Osteoblast (primary cell): Measurements from ENCODE around the gene CHSY3. TPM values are rescaled to one million over a fixed set of nuclear protein-coding genes. Genes with fewer than 3 reads are reported as not detected.

ENCODE experiments used
- DNase-seq: peaks from one replicate; pipeline ENCODE4 v3.0.0; 2011; ENCODE audit warnings: low spot score, mixed read lengths; ENCODE audit not compliant: insufficient read length; ENCODE audit errors: missing footprints
- H2AFZ ChIP-seq: 2 replicates; pipeline ENCODE4 v1.6.0; 2011; ENCODE audit warnings: mild to moderate bottlenecking, low read length
- H3K27ac ChIP-seq: 2 replicates; pipeline ENCODE4 v1.5.1; 2011; ENCODE audit warnings: mild to moderate bottlenecking, low read depth, low read length, moderate library complexity
- H3K27me3 ChIP-seq: 2 replicates; pipeline ENCODE4 v1.6.0; 2012; ENCODE audit warnings: mild to moderate bottlenecking, control low read depth, inconsistent platforms, low read length, moderate library complexity; ENCODE audit not compliant: insufficient read depth
- H3K36me3 ChIP-seq: 2 replicates; pipeline ENCODE4 v1.5.1; 2011; ENCODE audit warnings: mild to moderate bottlenecking, low read length, control low read depth, moderate library complexity; ENCODE audit not compliant: insufficient read depth
- H3K4me1 ChIP-seq: 2 replicates; pipeline ENCODE4 v1.5.1; 2011; ENCODE audit warnings: mild to moderate bottlenecking, low read length, control low read depth, moderate library complexity; ENCODE audit not compliant: insufficient read depth
- H3K4me2 ChIP-seq: 2 replicates; pipeline ENCODE4 v1.6.0; 2011; ENCODE audit warnings: mild to moderate bottlenecking, low read length; ENCODE audit not compliant: insufficient read depth
- H3K4me3 ChIP-seq: fragments of 200-600 bp; sonication (generic); 3 replicates; pipeline ENCODE4 v1.5.1; 2012; ENCODE audit warnings: mild to moderate bottlenecking, low read length, inconsistent platforms; ENCODE audit not compliant: insufficient read depth
- H3K79me2 ChIP-seq: 2 replicates; pipeline ENCODE4 v1.6.0; 2012; ENCODE audit warnings: mild to moderate bottlenecking, low read length, control low read depth, inconsistent platforms; ENCODE audit not compliant: insufficient read depth
- H3K9me3 ChIP-seq: 2 replicates; pipeline ENCODE4 v1.5.1; 2011; ENCODE audit warnings: low read depth, low read length, control low read depth
- H4K20me1 ChIP-seq: 2 replicates; pipeline ENCODE4 v1.6.0; 2012; ENCODE audit warnings: mild to moderate bottlenecking, low read length, control low read depth; ENCODE audit not compliant: insufficient read depth
- CTCF ChIP-seq: IDR thresholded peaks from 2 replicates; pipeline ENCODE4 v1.5.1; 2011; ENCODE audit warnings: mild to moderate bottlenecking, low read depth, low read length, moderate library complexity; ENCODE audit errors: extremely low read depth
- total RNA-seq: library from RNA; depleted of rRNA; stranded (reverse); fragments of >200 nt; gene quantifications from 2 replicates; pipeline ENCODE4 v1.2.3, GENCODE V29; 2012

The CHSY3 gene
- total RNA-seq, 1 donor: 12.3 TPM

GRCh38 chr5:129996896-129997295 lies 92.6 kb downstream of the CHSY3 start:
- peaks cover 3% of the 10 kb centered on the region for H3K79me2 ChIP-seq
- TF ChIP-seq CTCF: no peak
- no peaks in the 10 kb centered on the region for H3K9me3 ChIP-seq
- DNase-seq: peak; percentile 37
- no peaks in the 10 kb centered on the region for H4K20me1 ChIP-seq
- peaks cover 18% of the 10 kb centered on the region for H3K4me1 ChIP-seq
- peak overlapping the region; percentile 62 for H3K27ac ChIP-seq
- H2AFZ ChIP-seq: no peak overlapping the region
- H3K36me3 ChIP-seq: no peaks in the 10 kb centered on the region
- no peaks in the 10 kb centered on the region for H3K27me3 ChIP-seq
- no peak overlapping the region for H3K4me2 ChIP-seq
- H3K4me3 ChIP-seq: no peak overlapping the region

GRCh38 chr5:130000460-130000859 lies 96.2 kb downstream of the CHSY3 start:
- H3K4me3 ChIP-seq: no peak overlapping the region
- no peak for DNase-seq
- H3K36me3 ChIP-seq: no peaks in the 10 kb centered on the region
- no peaks in the 10 kb centered on the region for H3K9me3 ChIP-seq
- no peaks in the 10 kb centered on the region for H3K27me3 ChIP-seq
- no peak overlapping the region for H3K4me2 ChIP-seq
- H4K20me1 ChIP-seq: no peaks in the 10 kb centered on the region
- no peak overlapping the region for H2AFZ ChIP-seq
- no peak for TF ChIP-seq CTCF
- no peak overlapping the region for H3K27ac ChIP-seq
- H3K79me2 ChIP-seq: peaks cover 7% of the 10 kb centered on the region
- H3K4me1 ChIP-seq: peaks cover 18% of the 10 kb centered on the region

GRCh38 chr5:130002183-130002582 lies 97.9 kb downstream of the CHSY3 start:
- DNase-seq: no peak
- Histone ChIP-seq H3K36me3 (no peaks in the 10 kb centered on the region), H3K79me2 (peaks cover 4% of the 10 kb centered on the region), H3K27ac (no peak overlapping the region), H2AFZ (no peak overlapping the region), H3K4me3 (no peak overlapping the region), H4K20me1 (no peaks in the 10 kb centered on the region), H3K27me3 (no peaks in the 10 kb centered on the region), H3K4me1 (peaks cover 6% of the 10 kb centered on the region), H3K9me3 (no peaks in the 10 kb centered on the region), H3K4me2 (no peak overlapping the region)
- TF ChIP-seq CTCF: no peak

- H3K36me3 ChIP-seq: no peaks in the 10 kb centered on the region
- H3K27ac ChIP-seq: no peak overlapping the region
- no peaks in the 10 kb centered on the region for H4K20me1 ChIP-seq
- no peak for TF ChIP-seq CTCF
- no peak overlapping the region for H3K4me2 ChIP-seq
- H3K4me1 ChIP-seq: peaks cover 5% of the 10 kb centered on the region
- no peak for DNase-seq
- no peak overlapping the region for H2AFZ ChIP-seq
- H3K4me3 ChIP-seq: no peak overlapping the region
- no peaks in the 10 kb centered on the region for H3K9me3 ChIP-seq
- no peaks in the 10 kb centered on the region for H3K27me3 ChIP-seq
- peaks cover 4% of the 10 kb centered on the region for H3K79me2 ChIP-seq
Measured at GRCh38 chr5:130002876-130003275, 98.6 kb downstream of the CHSY3 start.
